ENCODE data around the gene IPO11. TPM values are rescaled to one million over a fixed set of nuclear protein-coding genes. Genes with fewer than 3 reads are reported as not detected.
"Not testable (repeated sequence)": the region's sequence is repeated elsewhere in the genome, so short reads cannot be mapped to it uniquely, and the experiment has no call there.

The IPO11 gene
- total and polyA plus RNA-seq, 2 of the 13 experiments (the other 11 are each of a cell fraction or from before 2014, with no cell fraction given), result 13.9 to 24.4 TPM

DNA sequence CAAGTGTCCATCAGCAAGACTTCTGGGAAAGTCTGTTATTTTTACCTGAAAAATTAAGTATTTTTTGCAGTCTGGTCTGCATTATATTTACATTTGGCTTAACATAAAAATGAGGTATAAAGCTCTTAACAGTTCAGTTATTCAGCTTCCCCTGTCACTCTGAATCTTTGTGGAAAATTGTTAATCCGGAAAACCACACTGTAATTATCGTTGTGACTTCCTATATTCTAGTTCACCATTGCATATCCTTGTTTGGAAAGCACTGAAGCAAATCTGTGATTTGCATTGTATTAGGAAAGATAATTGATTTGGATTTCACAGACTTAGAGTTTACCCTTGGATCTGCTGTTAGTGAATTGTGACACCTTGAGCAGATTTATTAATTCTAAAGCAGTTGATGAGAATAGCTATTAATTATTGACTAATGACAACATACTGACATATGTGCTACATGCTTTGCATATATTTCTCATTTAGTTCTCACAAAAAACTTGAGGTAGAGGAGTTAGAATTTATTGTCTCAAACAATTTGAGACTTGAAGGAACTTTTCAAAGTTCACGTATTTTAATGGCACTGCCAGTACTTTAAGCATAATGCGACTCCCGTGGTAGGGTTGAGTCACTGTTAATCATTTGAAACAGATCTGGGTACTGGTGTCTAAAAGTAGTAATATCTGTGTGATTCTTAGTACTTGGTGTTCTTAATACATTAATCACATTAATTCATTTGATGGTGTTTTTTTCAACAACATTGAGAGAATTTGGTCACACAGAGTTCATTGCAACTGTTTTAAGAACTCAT lies 94.3 kb downstream of the IPO11 start:
- Histone ChIP-seq H3K9me3 (ENCODE audit: low read length) (no peaks in the 10 kb centered on the region), H3K4me1 (ENCODE audit: insufficient read depth, low read length) (no peaks in the 10 kb centered on the region), H3K27me3 (ENCODE audit: control insufficient read depth in 1 of 2, insufficient read depth in 2 of 2, low read length in 2 of 2) (no peaks in the 10 kb centered on the region), H3K4me2 (ENCODE audit: low read depth, low read length) (no peak overlapping the region), H3K4me3 (replicated peaks in 1 of 3; ENCODE audit: insufficient read depth in 1 of 3, low read depth in 2 of 3, low read length in 3 of 3) (no peak overlapping the region), H4K20me1 (ENCODE audit: insufficient read depth, low read length) (no peaks in the 10 kb centered on the region), H3K27ac (ENCODE audit: extremely low read length, insufficient read depth, low read length) (no peak overlapping the region), H3K36me3 (replicated peaks in 1 of 2; ENCODE audit: control insufficient read depth in 1 of 2, insufficient read depth in 2 of 2, low read length in 2 of 2) (peaks cover 0 to 8% of the 10 kb centered on the region in 2 experiments; a peak in 3 of 5 replicates), H3K79me2 (ENCODE audit: insufficient read depth, low read length) (no peaks in the 10 kb centered on the region), H3K9ac (ENCODE audit: insufficient read depth, low read depth, low read length) (no peak overlapping the region), H2AFZ (ENCODE audit: low read length) (no peak overlapping the region)
- DNase-seq (ENCODE audit: low spot score) (no peak), ATAC-seq (no peak), FAIRE-seq (no peak)
- ChIA-PET POLR2A (no interaction called here), CTCF (ENCODE audit: low intra/inter-chr PET ratio, low total read pairs) (no interaction called here)
- BruUV-seq (replicated peaks), result no TSS peak
- intact Hi-C loops (cut with micrococcal nuclease; ENCODE audit: unreplicated experiment) (no loop called here), in situ Hi-C loops (cut with HindIII; ENCODE audit: extremely low pct_ligation_motif_present, low pct_unique_long_range_greater_than_20kb) (no loop called here)
- WGBS (ENCODE audit: low lambda C conversion rate), result 98% methylated on average over 5 of the region's 5 CpGs
- no peak for TF ChIP-seq NKX3-1 (CRISPR knock-in tag; IDR thresholded peaks at IDR 0.05)
- no peak for TF ChIP-seq CBX2 (IDR thresholded peaks at IDR 0.05; ENCODE audit: low read depth, low read length)
- no peak for TF ChIP-seq CBX2 (CRISPR knock-in tag; IDR thresholded peaks at IDR 0.05; ENCODE audit: low read depth)
- no peak for TF ChIP-seq ZKSCAN5 (CRISPR knock-in tag; IDR thresholded peaks at IDR 0.05)
- TF ChIP-seq ZNF234 (CRISPR knock-in tag; conservative IDR thresholded peaks at IDR 0.05), result no peak
- no peak for TF ChIP-seq ZMYM2 (CRISPR knock-in tag; IDR thresholded peaks at IDR 0.05)
- no peak for TF ChIP-seq ZFP36L2 (CRISPR knock-in tag; IDR thresholded peaks at IDR 0.05)
- no peak for TF ChIP-seq ZSCAN29 (CRISPR knock-in tag; conservative IDR thresholded peaks at IDR 0.05)
- no peak for TF ChIP-seq HES4 (CRISPR knock-in tag; IDR thresholded peaks at IDR 0.05; ENCODE audit: borderline replicate concordance)
- TF ChIP-seq ZKSCAN1 (IDR thresholded peaks at IDR 0.05; ENCODE audit: low read length), result no peak
- TF ChIP-seq SP5 (CRISPR knock-in tag; IDR thresholded peaks at IDR 0.05; ENCODE audit: borderline replicate concordance, low read depth), result no peak
- no peak for TF ChIP-seq HDAC1 (CRISPR knock-in tag; IDR thresholded peaks at IDR 0.05)
- TF ChIP-seq, protein P1, sequence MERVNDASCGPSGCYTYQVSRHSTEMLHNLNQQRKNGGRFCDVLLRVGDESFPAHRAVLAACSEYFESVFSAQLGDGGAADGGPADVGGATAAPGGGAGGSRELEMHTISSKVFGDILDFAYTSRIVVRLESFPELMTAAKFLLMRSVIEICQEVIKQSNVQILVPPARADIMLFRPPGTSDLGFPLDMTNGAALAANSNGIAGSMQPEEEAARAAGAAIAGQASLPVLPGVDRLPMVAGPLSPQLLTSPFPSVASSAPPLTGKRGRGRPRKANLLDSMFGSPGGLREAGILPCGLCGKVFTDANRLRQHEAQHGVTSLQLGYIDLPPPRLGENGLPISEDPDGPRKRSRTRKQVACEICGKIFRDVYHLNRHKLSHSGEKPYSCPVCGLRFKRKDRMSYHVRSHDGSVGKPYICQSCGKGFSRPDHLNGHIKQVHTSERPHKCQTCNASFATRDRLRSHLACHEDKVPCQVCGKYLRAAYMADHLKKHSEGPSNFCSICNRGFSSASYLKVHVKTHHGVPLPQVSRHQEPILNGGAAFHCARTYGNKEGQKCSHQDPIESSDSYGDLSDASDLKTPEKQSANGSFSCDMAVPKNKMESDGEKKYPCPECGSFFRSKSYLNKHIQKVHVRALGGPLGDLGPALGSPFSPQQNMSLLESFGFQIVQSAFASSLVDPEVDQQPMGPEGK (CRISPR knock-in tag; IDR thresholded peaks at IDR 0.05), result no peak
- no peak for TF ChIP-seq MATR3 (CRISPR knock-in tag; IDR thresholded peaks at IDR 0.05)
- TF ChIP-seq, protein P2, sequence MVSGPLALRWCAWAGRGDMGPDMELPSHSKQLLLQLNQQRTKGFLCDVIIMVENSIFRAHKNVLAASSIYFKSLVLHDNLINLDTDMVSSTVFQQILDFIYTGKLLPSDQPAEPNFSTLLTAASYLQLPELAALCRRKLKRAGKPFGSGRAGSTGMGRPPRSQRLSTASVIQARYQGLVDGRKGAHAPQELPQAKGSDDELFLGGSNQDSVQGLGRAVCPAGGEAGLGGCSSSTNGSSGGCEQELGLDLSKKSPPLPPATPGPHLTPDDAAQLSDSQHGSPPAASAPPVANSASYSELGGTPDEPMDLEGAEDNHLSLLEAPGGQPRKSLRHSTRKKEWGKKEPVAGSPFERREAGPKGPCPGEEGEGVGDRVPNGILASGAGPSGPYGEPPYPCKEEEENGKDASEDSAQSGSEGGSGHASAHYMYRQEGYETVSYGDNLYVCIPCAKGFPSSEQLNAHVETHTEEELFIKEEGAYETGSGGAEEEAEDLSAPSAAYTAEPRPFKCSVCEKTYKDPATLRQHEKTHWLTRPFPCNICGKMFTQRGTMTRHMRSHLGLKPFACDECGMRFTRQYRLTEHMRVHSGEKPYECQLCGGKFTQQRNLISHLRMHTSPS (CRISPR knock-in tag; IDR thresholded peaks at IDR 0.05; ENCODE audit: low read depth), result no peak

DNA sequence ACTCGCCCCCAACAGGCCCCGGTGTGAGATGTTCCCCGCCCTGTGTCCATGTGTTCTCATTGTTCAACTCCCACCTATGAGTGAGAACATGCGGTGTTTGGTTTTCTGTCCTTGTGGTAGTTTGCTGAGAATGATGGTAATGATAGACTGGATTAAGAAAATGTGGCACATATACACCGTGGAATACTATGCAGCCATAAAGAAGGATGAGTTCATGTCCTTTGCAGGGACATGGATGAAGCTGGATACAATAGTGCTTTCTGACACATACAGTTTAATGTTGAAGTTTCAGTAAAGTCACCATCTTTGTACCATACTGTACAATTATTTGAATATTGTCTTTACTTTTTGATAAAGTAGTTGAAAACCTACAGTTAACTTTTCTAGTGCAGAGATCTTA lies 96.2 kb downstream of the IPO11 start:
- H3K9ac ChIP-seq (ENCODE audit: insufficient read depth, low read depth, low read length), result not testable (repeated sequence)

More for the DNA sequence above, 96.2 kb downstream of the IPO11 start:
- ATAC-seq; H3K27ac ChIP-seq (ENCODE audit: extremely low read length, insufficient read depth, low read length); H3K4me1 ChIP-seq (ENCODE audit: insufficient read depth, low read length); H4K20me1 ChIP-seq (ENCODE audit: insufficient read depth, low read length); FAIRE-seq; POLR2A ChIA-PET; H3K79me2 ChIP-seq (ENCODE audit: insufficient read depth, low read length); DNase-seq (ENCODE audit: low spot score); BruUV-seq (replicated peaks); H3K9me3 ChIP-seq (ENCODE audit: low read length); H2AFZ ChIP-seq (ENCODE audit: low read length); H3K36me3 ChIP-seq (replicated peaks in 1 of 2; ENCODE audit: control insufficient read depth in 1 of 2, insufficient read depth in 2 of 2, low read length in 2 of 2); in situ Hi-C loops (cut with HindIII; ENCODE audit: extremely low pct_ligation_motif_present, low pct_unique_long_range_greater_than_20kb); intact Hi-C loops (cut with micrococcal nuclease; ENCODE audit: unreplicated experiment); H3K4me3 ChIP-seq (replicated peaks in 1 of 3; ENCODE audit: insufficient read depth in 1 of 3, low read depth in 2 of 3, low read length in 3 of 3); CTCF ChIA-PET (ENCODE audit: low intra/inter-chr PET ratio, low total read pairs); H3K27me3 ChIP-seq (ENCODE audit: control insufficient read depth in 1 of 2, insufficient read depth in 2 of 2, low read length in 2 of 2); H3K4me2 ChIP-seq (ENCODE audit: low read depth, low read length): not testable (repeated sequence)
- 96% methylated on average over 5 of the region's 5 CpGs for WGBS (ENCODE audit: low lambda C conversion rate)

All from HepG2 (cell line).